NCI-H748 (cell line): ENCODE data around the gene RNF138.
"Not testable (repeated sequence)": the region's sequence is repeated elsewhere in the genome, so short reads cannot be mapped to it uniquely, and the experiment has no call there.

Source experiments
- DNase-seq: peaks from one replicate; lab custom pipeline; 2025; ENCODE audit not compliant: unreplicated experiment; lab: John Stamatoyannopoulos, UW

RNF138 gene, protein sequence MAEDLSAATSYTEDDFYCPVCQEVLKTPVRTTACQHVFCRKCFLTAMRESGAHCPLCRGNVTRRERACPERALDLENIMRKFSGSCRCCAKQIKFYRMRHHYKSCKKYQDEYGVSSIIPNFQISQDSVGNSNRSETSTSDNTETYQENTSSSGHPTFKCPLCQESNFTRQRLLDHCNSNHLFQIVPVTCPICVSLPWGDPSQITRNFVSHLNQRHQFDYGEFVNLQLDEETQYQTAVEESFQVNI

DNA sequence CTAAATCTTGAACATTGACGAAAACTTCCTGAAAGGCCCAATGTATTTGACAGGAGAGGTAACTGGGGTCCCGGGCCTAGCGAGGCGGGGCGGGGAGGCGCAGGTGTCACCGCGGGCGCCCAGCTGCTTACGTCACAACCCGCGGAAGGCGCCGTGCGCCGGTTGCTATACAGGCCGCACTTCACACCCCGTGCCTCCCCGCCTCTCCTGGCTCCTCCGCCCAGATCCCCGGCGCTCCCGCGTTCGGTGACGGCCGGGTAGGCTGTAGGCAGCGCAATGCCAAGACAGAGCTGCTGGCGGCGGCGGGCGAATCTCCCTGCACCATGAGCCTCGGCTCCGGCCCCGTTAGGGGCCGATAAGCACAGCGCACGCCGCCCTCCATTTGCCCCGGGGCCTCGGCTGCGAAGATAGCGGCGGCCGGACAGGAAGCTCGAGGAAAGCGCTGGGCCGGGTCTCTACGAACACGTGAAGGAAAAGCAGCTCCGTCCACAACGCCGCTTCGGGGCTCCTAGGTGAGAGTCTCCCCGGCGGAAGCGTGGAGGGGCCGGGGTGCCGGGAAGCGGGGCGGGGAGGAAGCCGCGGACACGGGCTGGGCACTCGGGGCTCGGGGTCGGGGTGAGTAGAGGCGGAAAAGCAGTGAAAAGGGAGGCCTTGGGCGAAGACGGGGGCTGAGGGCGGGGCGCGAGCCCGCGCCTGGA lies at the start of gene RNF138:
Gene RNF138 (plus strand): TSS at position 151 of the 698 bp plus-strand sequence. CDS start 903 bp downstream, outside the sequence.
- peak; percentile 94 for DNase-seq

DNA sequence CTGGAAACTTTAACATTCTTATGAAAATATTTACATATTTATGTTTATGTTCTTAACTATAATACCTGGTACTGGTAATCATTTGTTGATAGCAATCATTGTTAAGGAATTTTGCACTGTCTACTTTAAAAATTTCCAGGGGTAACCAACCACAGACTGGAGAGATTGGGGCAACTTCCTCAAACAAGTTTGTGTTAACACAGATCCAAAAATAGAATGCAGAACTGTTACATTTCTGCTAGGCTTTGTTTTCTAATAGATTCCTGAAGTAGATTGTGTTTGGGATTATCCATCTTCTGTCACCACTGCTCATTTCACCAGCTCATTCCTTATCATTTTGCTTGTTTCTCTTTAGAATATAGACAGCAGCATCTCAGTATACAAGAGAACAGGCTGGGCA lies 49.3 kb upstream of the RNF138 start:
- no peak for DNase-seq

DNA sequence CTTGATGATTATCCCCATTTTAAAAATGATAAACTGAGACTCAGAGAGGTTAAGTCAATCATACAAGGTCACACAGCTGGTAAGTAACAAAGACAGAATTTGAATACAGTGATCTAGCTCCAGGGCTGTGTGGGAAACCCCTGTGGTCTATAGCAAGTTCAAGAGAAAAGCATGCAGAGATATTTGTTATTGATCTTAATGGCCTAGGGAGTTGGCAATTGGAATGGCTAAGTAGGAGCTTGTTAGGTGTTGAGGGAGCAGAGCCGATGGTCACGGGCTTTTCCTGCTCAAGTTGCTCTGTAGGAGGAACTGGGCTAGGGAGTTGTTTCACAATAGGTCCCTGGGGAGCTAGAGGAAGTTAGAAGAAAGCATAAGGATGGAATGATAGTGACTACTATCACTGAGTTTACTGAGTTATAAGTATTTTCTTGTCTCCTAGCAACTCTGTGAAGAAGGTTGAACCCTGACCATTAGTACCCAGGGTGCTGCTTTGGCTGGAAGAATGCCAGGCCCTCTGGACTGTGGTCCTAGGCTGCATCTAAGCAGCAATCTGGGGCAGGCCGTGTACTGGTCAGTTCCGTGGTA lies 43.1 kb upstream of the RNF138 start:
- DNase-seq = peak; percentile 10

DNA sequence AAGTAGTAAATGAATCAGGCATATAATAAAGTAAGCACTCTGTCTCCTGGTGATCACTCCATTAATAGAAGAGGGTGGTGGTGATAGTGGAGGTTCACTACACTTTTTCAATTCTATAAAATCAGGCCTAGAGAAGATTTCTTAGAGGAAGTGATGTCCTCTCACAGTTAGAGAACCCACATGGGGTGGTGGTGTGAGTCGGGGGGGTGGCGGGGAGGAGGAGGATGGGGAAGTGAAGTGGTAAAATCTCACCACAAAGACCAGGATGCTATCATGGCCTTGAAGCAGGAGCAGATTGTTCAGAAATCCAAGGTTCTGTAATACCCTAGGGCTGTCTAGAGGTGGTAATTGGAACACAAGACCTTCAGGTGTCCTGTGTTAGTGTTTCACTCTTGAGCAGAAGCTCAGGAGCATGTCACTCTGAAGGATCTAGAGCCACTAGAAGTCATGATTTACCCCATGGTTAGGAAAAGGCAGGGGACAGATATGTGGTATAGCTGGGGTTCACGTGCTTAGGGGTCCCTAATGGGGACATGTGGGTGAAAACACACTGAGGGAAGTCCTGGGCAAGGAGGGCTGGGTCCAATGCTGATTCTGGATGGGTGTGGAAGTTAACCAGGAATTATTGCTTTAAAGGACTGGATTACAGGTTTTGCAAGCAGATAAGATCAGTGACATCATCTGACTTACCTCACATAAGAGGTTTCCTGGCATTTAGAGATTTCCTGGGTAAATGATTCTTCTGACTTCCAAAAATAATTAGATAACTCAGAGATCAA lies 42.1 kb upstream of the RNF138 start:
- no peak for DNase-seq

DNA sequence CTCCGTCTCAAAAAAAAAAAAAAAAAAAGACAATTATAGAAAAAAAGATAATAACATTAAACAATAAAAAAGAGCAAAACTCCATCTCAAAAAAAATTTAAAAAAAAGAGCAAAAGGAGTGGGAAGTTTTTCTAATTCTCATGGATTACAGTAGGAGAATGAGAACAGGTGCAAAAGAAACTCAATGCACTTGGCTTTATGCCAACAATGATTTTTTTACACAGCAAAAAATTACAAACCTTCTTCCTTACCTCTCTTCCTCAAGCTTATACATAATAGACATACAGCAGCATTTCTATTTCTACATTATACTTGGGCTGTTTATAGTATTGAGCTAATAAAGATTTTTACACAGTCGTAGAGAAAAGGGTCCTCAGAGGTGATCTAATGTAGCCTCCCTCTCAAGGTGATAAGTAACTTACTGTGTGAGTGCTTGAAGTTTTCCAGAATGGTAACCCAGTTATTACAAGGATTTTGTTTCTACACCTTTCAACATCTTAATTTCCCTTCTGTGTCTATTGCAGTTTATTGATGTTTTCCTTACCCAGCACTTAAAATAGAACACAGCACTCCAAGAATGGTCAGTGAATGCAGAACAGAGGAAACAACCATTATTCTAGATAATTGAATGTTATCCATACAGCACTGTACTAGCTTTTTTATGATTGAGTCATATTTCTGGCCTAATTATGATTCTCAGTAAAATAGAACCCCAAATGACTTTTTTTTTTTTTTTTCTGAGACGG lies 34.9 kb upstream of the RNF138 start:
- peak; percentile 21 for DNase-seq

DNA sequence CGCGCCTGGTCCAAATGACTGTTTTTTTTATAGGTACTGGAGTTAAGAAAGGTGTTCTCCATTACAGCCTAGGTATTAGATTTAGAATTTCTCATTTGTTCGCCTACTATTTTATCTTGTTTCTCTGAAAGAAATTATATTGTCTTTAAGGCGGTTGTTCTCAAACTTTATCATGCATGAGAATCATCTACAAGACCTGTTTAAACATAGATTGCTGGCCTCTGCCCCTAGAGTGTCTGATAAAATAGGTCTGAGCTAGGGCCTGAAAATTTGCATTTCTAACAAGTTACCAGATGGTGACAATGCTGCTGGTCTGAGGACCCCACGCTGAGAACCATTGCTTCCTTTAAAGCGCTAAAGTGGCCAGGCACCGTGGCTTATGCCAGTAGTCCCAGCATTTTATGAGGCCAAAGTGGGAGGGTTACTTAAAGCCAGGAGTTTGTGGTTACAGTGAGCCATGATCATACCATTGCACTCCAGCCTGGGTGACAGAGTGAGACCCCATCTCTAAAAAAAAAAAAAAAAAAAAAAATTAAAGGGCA lies 34.0 kb upstream of the RNF138 start:
- peak; percentile 8 for DNase-seq

DNA sequence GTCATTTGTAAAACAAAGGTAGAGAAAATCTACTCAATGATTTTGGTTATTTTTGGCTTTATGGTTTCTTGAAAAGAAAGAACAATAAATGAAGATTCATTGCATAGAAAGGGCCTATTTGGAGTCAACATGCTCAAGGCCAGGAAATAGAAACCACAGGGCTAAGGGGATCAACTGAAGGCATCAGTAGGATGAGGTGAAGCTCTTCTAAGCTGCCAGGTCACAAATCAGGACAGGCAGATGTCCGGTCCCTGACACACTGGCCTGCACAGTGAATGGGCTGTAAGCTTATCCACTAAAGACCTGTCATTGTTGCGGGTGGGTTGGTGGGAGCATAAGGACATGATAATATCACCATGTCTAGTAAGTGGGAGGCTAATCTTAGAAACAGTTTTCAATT lies 31.6 kb upstream of the RNF138 start:
- DNase-seq = no peak

DNA sequence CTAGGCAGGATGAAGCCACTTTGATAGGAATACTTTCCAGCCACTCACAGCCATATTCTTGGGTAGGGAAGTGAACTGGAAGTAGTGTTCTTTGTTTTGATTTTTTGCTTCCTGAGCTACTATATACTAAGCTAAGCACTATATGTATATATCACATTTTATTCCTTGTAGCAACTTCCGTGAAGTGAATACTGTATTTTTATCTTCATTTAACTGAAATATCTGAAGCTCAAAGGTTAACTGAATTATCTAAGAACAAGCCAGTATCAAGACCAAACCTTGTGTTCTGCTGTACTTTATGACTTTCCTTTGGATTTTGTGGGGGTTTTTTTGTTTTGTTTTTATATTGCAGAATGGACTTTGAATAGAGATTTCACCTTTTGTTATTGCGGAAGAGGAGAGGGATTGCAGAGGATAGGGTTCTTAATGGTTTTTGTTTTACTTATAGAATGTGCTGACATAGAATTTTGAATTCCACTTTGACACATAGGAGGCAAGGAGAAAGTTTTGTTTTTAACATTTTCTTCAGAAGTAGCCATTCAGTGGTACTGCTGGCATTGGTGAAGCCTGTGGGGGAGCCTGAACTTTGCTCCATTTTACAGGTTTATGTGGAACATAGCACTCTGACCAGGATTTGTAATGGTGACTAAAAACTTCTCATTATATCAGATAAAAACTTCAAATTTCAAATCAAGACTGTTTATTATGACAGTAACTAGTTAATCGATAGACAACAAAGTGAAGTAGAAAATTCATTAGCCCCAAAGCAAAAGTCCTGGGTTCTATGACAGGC lies 24.1 kb upstream of the RNF138 start:
- DNase-seq = no peak

DNA sequence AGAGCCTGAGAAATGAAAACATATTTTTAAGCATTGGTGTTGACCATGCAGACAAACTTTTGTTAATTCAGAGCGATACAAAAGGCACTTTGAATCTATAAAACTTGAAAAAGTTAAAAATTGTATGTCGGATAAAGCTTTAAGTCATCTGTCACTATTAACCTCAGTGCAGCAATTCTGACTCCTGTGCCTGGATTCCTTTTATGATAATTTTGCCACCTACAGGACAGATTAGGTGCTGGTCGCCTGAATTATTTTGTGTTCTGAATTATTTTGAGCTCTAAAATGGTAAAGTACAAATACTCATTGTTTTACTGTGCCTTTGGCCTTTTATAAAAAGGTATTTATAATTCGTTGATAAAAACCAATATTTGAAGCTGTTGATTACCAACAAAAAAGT lies 19.4 kb upstream of the RNF138 start:
- peak; percentile 4 for DNase-seq

DNA sequence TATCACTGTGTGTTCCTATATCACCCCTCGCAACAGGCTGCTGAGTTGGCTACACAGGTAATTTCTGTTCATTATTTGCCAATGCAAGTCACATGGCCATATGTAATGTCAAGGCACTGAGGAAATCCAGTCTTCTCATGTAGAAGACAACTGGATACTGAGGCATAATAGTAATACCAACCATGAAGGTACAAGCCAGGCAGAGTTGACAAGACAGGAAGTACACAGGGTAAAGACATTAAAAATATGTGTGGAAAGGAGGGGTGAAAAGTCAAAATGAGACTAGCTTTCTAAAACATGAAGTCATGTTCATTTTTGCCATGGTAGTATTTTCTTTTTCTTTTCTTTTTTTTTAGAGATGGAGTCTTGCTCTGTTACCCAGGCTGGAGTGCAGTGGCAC lies 17.5 kb upstream of the RNF138 start:
- DNase-seq = no peak

DNA sequence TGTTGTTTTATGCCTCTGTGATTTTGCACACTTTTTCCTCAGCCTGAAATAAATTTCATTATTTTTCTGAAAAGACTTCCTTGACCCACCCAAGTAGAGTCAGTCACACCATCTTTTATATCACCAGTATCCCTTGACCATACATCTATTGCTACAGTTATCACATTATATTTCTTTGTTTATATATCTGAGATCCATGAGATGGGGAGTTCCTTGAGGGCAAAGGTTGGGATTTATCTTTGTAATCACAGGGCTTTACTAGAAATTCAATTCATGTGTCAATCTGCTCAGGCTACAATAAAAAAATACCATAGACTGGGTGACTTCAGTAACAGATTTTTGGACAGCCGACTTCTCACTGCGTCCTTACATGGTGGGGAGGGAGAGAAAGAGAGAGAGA lies 12.8 kb upstream of the RNF138 start:
- DNase-seq = no peak

DNA sequence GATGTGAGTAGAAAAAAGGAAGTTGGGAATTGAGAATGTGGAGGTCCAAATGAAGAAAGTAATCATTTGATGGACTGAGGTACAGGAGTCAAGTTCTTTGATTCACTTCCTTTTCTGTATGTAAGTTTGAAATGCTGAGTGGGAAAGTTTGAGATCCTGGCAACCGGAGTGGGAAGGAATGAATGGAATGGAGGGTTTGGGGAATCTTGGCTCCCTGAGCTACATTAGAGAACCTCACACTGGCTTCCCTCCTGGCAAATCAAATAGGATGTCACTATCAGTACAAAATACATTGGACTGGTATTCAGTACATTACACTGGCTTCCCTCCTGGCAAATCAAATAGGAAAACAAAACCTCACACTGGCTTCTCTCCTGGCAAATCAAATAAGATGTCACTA lies 9.8 kb upstream of the RNF138 start:
- no peak for DNase-seq

DNA sequence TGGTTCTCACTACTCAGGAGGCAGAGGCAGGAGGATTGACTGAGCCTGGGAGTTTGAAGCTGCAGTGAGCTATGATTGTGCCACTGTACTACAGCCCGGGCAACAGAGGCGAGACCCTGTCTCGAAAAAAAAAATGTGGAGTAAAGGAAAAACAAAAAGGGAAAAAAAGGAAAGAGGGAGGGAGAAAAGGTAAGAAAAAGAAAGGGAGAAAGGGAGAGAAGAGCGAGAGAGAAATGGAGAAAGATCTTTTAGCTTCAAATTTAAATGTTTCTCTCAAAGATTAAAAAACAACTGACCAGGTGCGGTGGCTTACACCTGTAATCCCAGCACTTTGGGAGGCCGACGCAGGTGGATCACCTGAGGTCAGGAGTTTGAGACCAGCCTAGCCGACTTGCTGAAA lies 7.9 kb upstream of the RNF138 start:
- DNase-seq = no peak

DNA sequence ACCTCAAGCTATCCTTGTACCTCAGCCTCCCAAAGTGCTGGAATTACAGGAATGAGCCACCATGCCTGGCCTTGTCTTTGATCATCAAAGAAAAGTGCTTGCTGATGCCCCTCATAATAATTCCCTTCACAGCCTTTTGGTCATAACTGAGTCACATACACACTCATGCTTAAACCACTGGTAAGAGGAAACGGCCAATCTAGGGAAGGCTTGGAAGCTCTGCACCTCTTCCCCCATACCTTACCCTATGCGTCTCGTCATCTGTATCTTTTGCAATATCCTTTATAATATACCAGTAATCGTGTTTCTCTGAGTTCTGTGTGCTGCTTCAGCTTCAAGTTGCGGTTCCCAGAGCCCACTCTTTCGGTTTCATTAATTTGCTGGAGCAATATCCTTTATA lies 4.8 kb upstream of the RNF138 start:
- no peak for DNase-seq

DNA sequence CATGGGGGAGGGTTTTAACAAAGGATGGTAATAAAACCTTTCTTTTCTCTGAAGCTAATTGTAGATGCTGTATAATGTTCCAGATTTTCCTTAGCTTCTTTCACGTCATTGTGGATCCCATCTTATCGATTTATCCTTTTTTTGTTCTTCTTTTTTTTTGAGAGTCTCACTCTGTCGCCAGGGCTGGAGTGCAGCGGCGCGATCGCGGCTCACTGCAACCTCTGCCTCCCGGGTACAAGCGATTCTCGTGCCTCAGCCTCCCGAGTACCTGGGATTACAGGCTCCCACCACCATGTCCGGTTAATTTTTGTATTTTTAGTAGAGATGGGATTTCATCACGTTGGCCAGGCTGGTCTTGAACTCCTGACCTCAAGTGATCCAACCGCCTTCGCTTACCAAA lies 843 bp upstream of the RNF138 start:
- not testable (repeated sequence) for DNase-seq

DNA sequence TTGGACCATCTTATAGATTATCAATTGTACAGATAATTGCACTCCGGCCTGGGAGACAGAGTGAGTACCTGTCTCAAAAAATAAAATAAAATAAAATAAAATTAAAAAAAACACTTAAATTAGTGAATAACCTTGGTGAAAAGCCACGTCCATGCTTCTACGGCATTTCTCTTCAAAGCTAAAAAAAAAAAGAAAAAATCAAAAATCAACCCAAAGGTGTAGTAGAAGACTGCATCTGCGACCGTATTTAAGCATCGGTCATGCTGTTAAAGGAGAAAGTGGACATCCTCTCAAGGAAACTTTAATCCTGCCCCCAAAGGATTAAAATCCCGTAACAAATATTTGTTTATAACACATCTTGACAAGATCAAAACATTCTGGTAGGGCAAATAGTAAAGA lies 350 bp upstream of the RNF138 start:
- no peak for DNase-seq

DNA sequence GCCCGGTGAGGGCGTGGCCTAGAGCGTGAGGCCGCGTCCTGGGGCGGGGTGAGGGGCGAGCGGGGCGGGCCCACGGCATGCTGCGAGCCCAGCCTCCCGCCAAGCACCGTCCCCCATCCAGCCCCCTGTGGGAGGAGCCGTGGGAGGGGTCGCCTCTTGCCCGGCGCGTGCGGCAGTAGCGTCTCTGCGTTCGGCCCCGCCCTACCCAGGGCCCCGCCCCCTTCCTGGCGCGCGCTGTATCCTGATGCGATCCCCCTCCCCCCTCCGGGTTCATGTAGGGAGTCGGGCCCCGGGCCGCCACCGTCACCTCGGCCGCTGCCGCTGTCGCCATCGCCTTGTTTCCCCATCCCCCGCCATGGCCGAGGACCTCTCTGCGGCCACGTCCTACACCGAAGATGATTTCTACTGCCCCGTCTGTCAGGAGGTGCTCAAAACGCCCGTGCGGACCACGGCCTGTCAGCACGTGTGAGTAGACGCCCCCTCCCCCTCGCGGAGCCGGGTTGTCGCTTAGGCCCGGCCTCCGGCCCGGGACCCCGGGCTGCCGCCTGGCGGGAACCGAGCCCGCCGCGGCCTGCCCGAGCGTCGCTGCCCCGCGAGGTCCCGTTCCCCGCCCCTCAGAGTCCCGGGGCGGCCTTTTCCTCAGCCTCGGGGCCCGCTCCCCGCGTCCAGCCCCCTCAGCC lies 888 bp downstream of the RNF138 start:
- peak; percentile 97 for DNase-seq

DNA sequence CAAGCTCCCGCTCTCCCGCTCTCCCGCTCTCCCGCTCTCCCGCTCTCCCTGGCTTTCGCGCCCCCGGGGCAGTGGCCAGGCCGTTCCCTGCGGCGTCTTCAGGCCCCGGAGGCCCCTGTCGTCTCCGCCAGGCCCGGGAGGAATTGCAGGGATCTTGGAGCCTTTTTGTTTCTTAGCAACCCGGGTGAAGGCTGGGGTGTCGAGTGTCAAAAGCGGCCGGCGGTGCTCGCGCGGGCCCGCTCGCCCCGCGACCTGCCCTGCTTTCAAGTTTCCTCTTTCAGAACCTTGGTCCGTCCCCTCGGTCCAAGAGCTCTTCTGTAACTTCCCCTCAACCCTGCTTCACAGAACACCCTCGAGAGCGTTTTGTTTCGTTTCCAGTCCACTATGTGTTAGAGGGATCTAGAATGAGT lies 1.4 kb downstream of the RNF138 start:
- peak; percentile 74 for DNase-seq

DNA sequence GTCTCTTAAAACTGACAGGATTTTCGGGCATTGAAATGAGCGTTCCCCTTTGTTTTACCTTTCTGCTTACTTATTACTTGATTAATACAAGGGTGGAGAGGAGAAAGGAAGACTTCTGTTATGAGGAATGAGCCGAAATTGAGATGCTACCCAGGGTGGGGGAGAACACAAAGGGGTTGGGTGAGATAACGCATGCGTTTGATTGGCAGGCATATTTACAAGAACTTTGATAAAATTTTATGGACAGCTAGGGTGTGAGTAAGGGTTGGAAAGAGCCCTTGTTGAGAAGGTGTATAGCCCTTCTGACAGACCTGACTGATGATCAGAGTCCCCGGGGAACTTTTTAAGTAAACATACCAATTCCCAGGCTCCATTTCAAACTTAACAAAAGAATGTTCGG lies 1.8 kb downstream of the RNF138 start:
- DNase-seq = peak; percentile 38
